GM18520 (cell line): ENCODE measurements around the gene TSC22D1.

Experiments
- ATAC-seq: cut with Tn5 transposase; IDR thresholded peaks from one replicate; pipeline ENCODE4 v1.9.1; 2021; ENCODE audit not compliant: unreplicated experiment

The TSC22D1 gene

DNA sequence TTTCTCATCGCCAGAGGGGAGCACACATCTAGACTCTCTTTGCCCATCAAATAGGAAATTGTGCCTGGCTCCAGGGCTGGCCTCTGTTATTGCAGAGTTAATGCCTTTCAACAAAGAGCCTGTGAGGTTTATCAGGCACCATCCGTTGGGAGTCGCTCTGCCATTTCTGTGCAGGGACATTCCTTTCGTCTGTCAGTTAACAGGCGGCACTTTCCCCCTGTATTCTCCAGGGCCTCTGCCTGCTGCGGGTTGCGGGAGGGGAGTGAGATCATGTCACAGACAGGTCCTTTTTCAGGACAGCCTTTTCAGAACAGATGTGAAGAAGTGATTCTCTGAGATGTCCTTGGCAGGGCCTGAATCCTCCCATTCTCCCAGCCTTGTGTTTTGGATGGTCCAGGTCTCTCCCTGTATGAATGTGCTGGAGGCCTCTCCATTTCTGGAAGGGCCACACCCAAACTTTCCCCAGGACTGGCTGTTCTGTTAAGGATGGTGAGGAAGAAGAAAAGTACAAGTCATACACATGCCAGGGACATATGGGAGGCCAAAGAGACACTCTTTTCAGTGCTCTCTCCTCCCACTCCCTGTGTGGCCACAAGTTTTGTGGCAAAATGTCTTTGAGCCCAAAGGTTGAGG is 187.6 kb downstream of the TSC22D1 start:
- no peak for ATAC-seq

GRCh38 chr13:44386913-44387556 is 189.1 kb downstream of the TSC22D1 start:
- ATAC-seq, result no peak

- ATAC-seq, result no peak
These were observed 190.3 kb downstream of the TSC22D1 start for GRCh38 chr13:44385847-44386246.

DNA sequence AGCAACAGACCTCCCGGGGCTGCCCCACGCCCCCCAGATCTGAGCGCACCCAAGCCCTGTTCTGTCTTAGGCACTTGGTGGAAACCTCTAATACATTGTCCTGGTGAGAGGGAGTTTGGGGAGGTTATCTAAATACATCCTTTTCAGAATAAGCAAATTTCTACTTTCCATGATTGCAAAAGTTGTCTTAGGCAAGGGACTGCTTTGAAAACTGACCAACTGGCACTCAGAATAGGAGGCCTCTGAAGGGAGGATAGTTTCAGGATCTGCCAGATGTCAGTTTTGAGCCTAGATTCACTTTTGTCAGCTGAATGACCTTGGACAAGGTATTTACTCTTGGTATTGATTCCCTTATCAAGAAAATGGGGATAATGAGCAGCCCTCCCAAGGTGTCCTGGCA is 190.7 kb downstream of the TSC22D1 start:
- no peak for ATAC-seq

- ATAC-seq, result no peak
These were observed 191.4 kb downstream of the TSC22D1 start for GRCh38 chr13:44384778-44385177.

GRCh38 chr13:44383945-44384344 is 192.2 kb downstream of the TSC22D1 start:
- no peak for ATAC-seq

- ATAC-seq, result no peak
These were observed 193.4 kb downstream of the TSC22D1 start for GRCh38 chr13:44382635-44383145.
